Neural cell (in vitro differentiated cells): ENCODE measurements around the gene RXRB. TPM values are rescaled to one million over a fixed set of nuclear protein-coding genes. Genes with fewer than 3 reads are reported as not detected.
A peak's percentile ranks its signal among the peaks of the same experiment; 100 is the strongest.
"Not testable (repeated sequence)": the region's sequence is repeated elsewhere in the genome, so short reads cannot be mapped to it uniquely, and the experiment has no call there.

Experiments
- H2AFZ ChIP-seq: fragments of 200-600, 300-800 bp; sonication (generic), shearing (Covaris generic); 2 replicates; pipeline ENCODE4 v1.6.0; 2014; ENCODE audit warnings: low read depth, mild to moderate bottlenecking, antibody characterized with exemption, low read length, moderate library complexity
- H3F3A ChIP-seq: fragments of 200-600 bp; shearing (Covaris generic); 2 replicates; pipeline ENCODE4 v1.6.1; 2016; ENCODE audit warnings: mild to moderate bottlenecking, moderate library complexity, mixed read lengths, antibody characterized with exemption, low read length; ENCODE audit not compliant: insufficient read depth, poor library complexity, severe bottlenecking
- H3K27ac ChIP-seq: fragments of 200-600, 300-800 bp; sonication (generic), shearing (Covaris generic); 2 replicates; pipeline ENCODE4 v1.5.1; 2014; ENCODE audit warnings: mild to moderate bottlenecking, low read length, moderate library complexity
- H3K27me3 ChIP-seq: fragments of 300-800, 200-600 bp; sonication (generic), shearing (Covaris generic); 2 replicates; pipeline ENCODE4 v1.6.0; 2014; ENCODE audit warnings: mild to moderate bottlenecking, low read depth, low read length, moderate library complexity; ENCODE audit not compliant: insufficient read depth
- H3K36me3 ChIP-seq: fragments of 300-800, 200-600 bp; sonication (generic), shearing (Covaris generic); 2 replicates; pipeline ENCODE4 v1.5.1; 2014; ENCODE audit warnings: mild to moderate bottlenecking, antibody characterized with exemption, low read length, moderate library complexity; ENCODE audit not compliant: insufficient read depth
- H3K4me2 ChIP-seq: fragments of 300-800, 200-600 bp; sonication (generic), shearing (Covaris generic); 2 replicates; pipeline ENCODE4 v1.6.0; 2014; ENCODE audit warnings: mild to moderate bottlenecking, low read length
- H3K4me3 ChIP-seq: fragments of 300-800, 200-600 bp; sonication (generic), shearing (Covaris generic); 2 replicates; pipeline ENCODE4 v1.5.1; 2014; ENCODE audit warnings: mild to moderate bottlenecking, low read length, moderate library complexity
- H3K79me2 ChIP-seq: fragments of 200-600 bp; shearing (Covaris generic); replicated peaks from 2 replicates; pipeline ENCODE4 v1.6.0; 2014; ENCODE audit warnings: mild to moderate bottlenecking, low read length, moderate library complexity; ENCODE audit not compliant: insufficient read depth
- H3K9ac ChIP-seq: fragments of 300-800, 200-600 bp; sonication (generic), shearing (Covaris generic); 2 replicates; pipeline ENCODE4 v1.6.1; 2016; ENCODE audit warnings: mild to moderate bottlenecking, low read length, mixed read lengths
- H3K9me2 ChIP-seq: fragments of 200-600 bp; shearing (Covaris generic); 2 replicates; pipeline ENCODE4 v1.6.1; 2016; ENCODE audit warnings: mild to moderate bottlenecking, low read length, mixed read lengths; ENCODE audit not compliant: insufficient read depth
- H3K9me3 ChIP-seq: fragments of 200-600, 300-800 bp; sonication (generic), shearing (Covaris generic); 2 replicates; pipeline ENCODE4 v1.6.1; 2016; ENCODE audit warnings: mild to moderate bottlenecking, mixed run types, low read length, moderate library complexity, mixed read lengths
- H4K20me1 ChIP-seq: fragments of 200-600 bp; shearing (Covaris generic); 2 replicates; pipeline ENCODE4 v1.6.1; 2016; ENCODE audit warnings: mild to moderate bottlenecking, mixed run types; ENCODE audit not compliant: insufficient read depth
- CTCF ChIP-seq: fragments of 450-650 bp; IDR thresholded peaks from 2 replicates; pipeline ENCODE4 v1.5.1; 2014; ENCODE audit warnings: antibody characterized with exemption, mild to moderate bottlenecking, moderate library complexity; ENCODE audit not compliant: poor library complexity, severe bottlenecking
- EP300 ChIP-seq: fragments of 450-650 bp; conservative IDR thresholded peaks from 2 replicates; pipeline ENCODE4 v1.6.1; 2014; ENCODE audit warnings: antibody characterized with exemption, mild to moderate bottlenecking, moderate library complexity; ENCODE audit not compliant: poor library complexity, severe bottlenecking
- EZH2 ChIP-seq: fragments of 200-600, 300-800 bp; shearing (Covaris generic), sonication (generic); IDR thresholded peaks from 2 replicates; pipeline ENCODE4 v1.6.1; 2014; ENCODE audit warnings: antibody characterized with exemption, low read length, borderline replicate concordance, mild to moderate bottlenecking; ENCODE audit not compliant: insufficient read depth, poor library complexity, severe bottlenecking
- MXI1 ChIP-seq: fragments of 450-650 bp; conservative IDR thresholded peaks from 2 replicates; pipeline ENCODE4 v1.6.1; 2014; ENCODE audit warnings: antibody characterized with exemption, mild to moderate bottlenecking; ENCODE audit not compliant: poor library complexity, severe bottlenecking
- POLR2AphosphoS5 ChIP-seq: IDR thresholded peaks from 2 replicates; pipeline ENCODE4 v1.6.1; 2012
- RAD21 ChIP-seq: fragments of 450-650 bp; conservative IDR thresholded peaks from 2 replicates; pipeline ENCODE4 v1.6.1; 2014; ENCODE audit warnings: antibody characterized with exemption, mild to moderate bottlenecking, moderate library complexity
- REST ChIP-seq: IDR thresholded peaks from 2 replicates; pipeline ENCODE4 v1.6.1; 2012; ENCODE audit warnings: borderline replicate concordance
- SMC3 ChIP-seq: fragments of 450-650 bp; conservative IDR thresholded peaks from 2 replicates; pipeline ENCODE4 v1.6.1; 2014; ENCODE audit warnings: antibody characterized with exemption, mild to moderate bottlenecking, moderate library complexity; ENCODE audit not compliant: poor library complexity
- TAF1 ChIP-seq: IDR thresholded peaks from 2 replicates; pipeline ENCODE4 v1.6.1; 2012; ENCODE audit warnings: low read depth
- polyA plus RNA-seq: library from polyadenylated mRNA; depleted of rRNA; stranded (reverse); fragments of >200 nt; gene quantifications from 2 replicates; pipeline ENCODE4 v1.2.3, GENCODE V29; 2014

RXRB gene
- polyA plus RNA-seq, 1 donor from 2014 or later: 60.7 TPM

- no peaks in the 10 kb centered on the region for H3K9me2 ChIP-seq
- H3K9me3 ChIP-seq: no peaks in the 10 kb centered on the region
- H3K27me3 ChIP-seq: peaks cover 3% of the 10 kb centered on the region
- peak overlapping the region; percentile 29 for H3K4me3 ChIP-seq
- H3K4me2 ChIP-seq: peak overlapping the region; percentile 42
- TF ChIP-seq MXI1 (no peak), POLR2AphosphoS5 (peak; percentile 93), CTCF (no peak), REST (no peak), TAF1 (no peak), EP300 (peak; percentile 95), RAD21 (no peak)
- H3K79me2 ChIP-seq: no peaks in the 10 kb centered on the region
- no peaks in the 10 kb centered on the region for H3F3A ChIP-seq
- H3K9ac ChIP-seq: no peak overlapping the region
- H4K20me1 ChIP-seq: no peaks in the 10 kb centered on the region
- H3K27ac ChIP-seq: peak overlapping the region; percentile 42
- no peak overlapping the region for H2AFZ ChIP-seq
- no peaks in the 10 kb centered on the region for H3K36me3 ChIP-seq
These were observed 46.1 kb downstream of the RXRB start for GRCh38 chr6:33154349-33154748.

- TF ChIP-seq TAF1 (no peak), SMC3 (no peak), CTCF (no peak), EZH2 (no peak), MXI1 (no peak), REST (no peak), RAD21 (no peak), EP300 (no peak), POLR2AphosphoS5 (no peak)
- H3K9ac ChIP-seq: no peak overlapping the region
- H3K79me2 ChIP-seq: no peaks in the 10 kb centered on the region
- no peak overlapping the region for H2AFZ ChIP-seq
- H3K27me3 ChIP-seq: peaks cover 6% of the 10 kb centered on the region
- no peaks in the 10 kb centered on the region for H3K36me3 ChIP-seq
- H4K20me1 ChIP-seq: no peaks in the 10 kb centered on the region
- H3K9me3 ChIP-seq: no peaks in the 10 kb centered on the region
- no peaks in the 10 kb centered on the region for H3K9me2 ChIP-seq
- no peaks in the 10 kb centered on the region for H3F3A ChIP-seq
- no peak overlapping the region for H3K4me2 ChIP-seq
- H3K27ac ChIP-seq: no peak overlapping the region
- no peak overlapping the region for H3K4me3 ChIP-seq
These were observed 49.4 kb downstream of the RXRB start for GRCh38 chr6:33151050-33151449.

- not testable (repeated sequence) for H3K9ac ChIP-seq, H3K9me3 ChIP-seq, H3K27ac ChIP-seq, H4K20me1 ChIP-seq, H3K9me2 ChIP-seq, H3K4me2 ChIP-seq, H3K4me3 ChIP-seq, H3K79me2 ChIP-seq, H3K36me3 ChIP-seq, H3K27me3 ChIP-seq, H2AFZ ChIP-seq, H3F3A ChIP-seq
These were observed 49.9 kb downstream of the RXRB start for GRCh38 chr6:33150560-33150959.
